GM12891 (cell line): ENCODE measurements around the gene AJAP1.

Experiments
- POLR2A ChIP-seq: IDR thresholded peaks from 2 replicates; pipeline ENCODE4 v1.6.1; 2011; ENCODE audit warnings: low read depth, low read length, control low read depth
- POLR2AphosphoS5 ChIP-seq: IDR thresholded peaks from 2 replicates; pipeline ENCODE4 v1.6.1; 2011; ENCODE audit warnings: low read depth, low read length, control low read depth
- TAF1 ChIP-seq: IDR thresholded peaks from 2 replicates; pipeline ENCODE4 v1.6.1; 2011; ENCODE audit warnings: low read depth, low read length, control low read depth

DNA sequence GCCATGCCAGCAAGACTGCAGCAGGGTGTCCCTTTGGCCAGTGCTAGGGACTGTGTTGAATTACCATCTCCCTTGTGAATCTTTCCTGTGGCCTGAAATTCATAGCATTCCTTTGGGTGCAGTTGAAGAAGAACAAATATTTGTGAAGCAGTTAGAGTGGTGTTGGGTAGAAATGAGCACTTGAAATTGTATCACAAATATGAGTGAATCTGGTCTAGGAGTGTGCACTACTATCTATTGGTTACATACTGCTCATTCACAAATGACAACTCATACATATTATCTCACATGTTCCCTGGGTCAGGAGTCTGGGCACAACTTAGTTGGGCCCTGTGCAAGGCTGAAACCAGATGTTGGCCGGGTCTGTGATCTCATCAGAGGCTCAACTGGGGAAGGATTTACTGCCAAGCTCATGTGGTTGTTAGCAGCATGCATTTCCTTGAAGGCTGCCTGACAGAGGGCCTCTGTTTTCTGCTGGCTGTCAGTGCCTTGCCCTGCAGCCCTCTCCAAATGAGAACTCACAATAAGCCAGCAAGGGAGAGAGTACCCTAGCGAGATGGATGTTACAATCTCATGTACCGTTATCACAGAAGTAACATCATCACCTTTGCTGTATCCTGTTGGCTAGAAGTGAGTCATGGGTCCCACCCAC is 23.8 kb downstream of the AJAP1 start:
- no peak for TF ChIP-seq POLR2A
- TF ChIP-seq TAF1: no peak
- TF ChIP-seq POLR2AphosphoS5: no peak
